Stimulated activated CD8-positive, alpha-beta memory T cell treated with anti-CD3 and anti-CD28 coated beads, Interleukin-7, amount 100 ng/mL, for 1 hour (primary cell): Measurements from ENCODE around the gene UNC93B1.
"Not testable (repeated sequence)": the region's sequence is repeated elsewhere in the genome, so short reads cannot be mapped to it uniquely, and the experiment has no call there.

Experiments used
- DNase-seq, 2 donors: peaks; one replicate each; pipeline ENCODE4 v3.0.0-alpha.2; 2020; ENCODE audit warnings: low read depth in 2 of 2

UNC93B1 gene

GRCh38 chr11:67991347-67992121, 12.4 kb downstream of the UNC93B1 start:
- DNase-seq: not testable (repeated sequence)

GRCh38 chr11:67990546-67991346, 13.2 kb downstream of the UNC93B1 start:
- DNase-seq: not testable (repeated sequence)

- DNase-seq: not testable (repeated sequence)
Observed at GRCh38 chr11:67985302-67985701, 18.6 kb downstream of the UNC93B1 start.

GRCh38 chr11:67983951-67984350, 19.9 kb downstream of the UNC93B1 start:
- DNase-seq: no peak

- not testable (repeated sequence) for DNase-seq
Observed at GRCh38 chr11:67982255-67982857, 21.5 kb downstream of the UNC93B1 start.

- not testable (repeated sequence) for DNase-seq
Observed at GRCh38 chr11:67981226-67981625, 22.7 kb downstream of the UNC93B1 start.

- not testable (repeated sequence) for DNase-seq
Observed at GRCh38 chr11:67978766-67979418, 25.0 kb downstream of the UNC93B1 start.

- not testable (repeated sequence) for DNase-seq
Observed at GRCh38 chr11:67974746-67975145, 29.2 kb downstream of the UNC93B1 start.

GRCh38 chr11:67965830-67966348, 38.0 kb downstream of the UNC93B1 start:
- DNase-seq: not testable (repeated sequence)

GRCh38 chr11:67964746-67965145, 39.2 kb downstream of the UNC93B1 start:
- not testable (repeated sequence) for DNase-seq

GRCh38 chr11:67963879-67964278, 40.0 kb downstream of the UNC93B1 start:
- not testable (repeated sequence) for DNase-seq

- DNase-seq: not testable (repeated sequence)
Observed at GRCh38 chr11:67963217-67963616, 40.7 kb downstream of the UNC93B1 start.

GRCh38 chr11:67956236-67956635, 47.7 kb downstream of the UNC93B1 start:
- DNase-seq: not testable (repeated sequence)

- DNase-seq: peak; percentile 60 to 67
Observed at GRCh38 chr11:67955461-67956007, 48.4 kb downstream of the UNC93B1 start.

- not testable (repeated sequence) for DNase-seq
Observed at GRCh38 chr11:67954971-67955370, 48.9 kb downstream of the UNC93B1 start.

- DNase-seq: not testable (repeated sequence)
Observed at GRCh38 chr11:67954251-67954650, 49.6 kb downstream of the UNC93B1 start.

GRCh38 chr11:67950705-67951104, 53.2 kb downstream of the UNC93B1 start:
- DNase-seq: not testable (repeated sequence)

GRCh38 chr11:67947785-67948184, 56.1 kb downstream of the UNC93B1 start:
- not testable (repeated sequence) for DNase-seq

- not testable (repeated sequence) for DNase-seq
Observed at GRCh38 chr11:67946403-67946802, 57.5 kb downstream of the UNC93B1 start.

- not testable (repeated sequence) for DNase-seq
Observed at GRCh38 chr11:67943406-67943805, 60.5 kb downstream of the UNC93B1 start.
